Neuronal stem cell (in vitro differentiated cells): Measurements from ENCODE around the gene DNAJC9.

Experiments used
- DNase-seq: peaks from one replicate; pipeline ENCODE4 v3.0.0-alpha.2; 2013; ENCODE audit warnings: low spot score
- H2AFZ ChIP-seq: one replicate; pipeline ENCODE4 v1.6.1; 2013; ENCODE audit warnings: mild to moderate bottlenecking, low read length, inconsistent platforms
- H2AK5ac ChIP-seq: 2 replicates; pipeline ENCODE4 v1.6.1; 2013; ENCODE audit warnings: low read depth, mild to moderate bottlenecking, inconsistent platforms, low read length, moderate library complexity, mixed read lengths
- H2BK120ac ChIP-seq: 2 replicates; pipeline ENCODE4 v1.6.1; 2013; ENCODE audit warnings: low read depth, mild to moderate bottlenecking, inconsistent platforms, low read length, moderate library complexity, mixed read lengths
- H2BK12ac ChIP-seq: one replicate; pipeline ENCODE4 v1.6.1; 2013; ENCODE audit warnings: low read length, inconsistent platforms
- H2BK15ac ChIP-seq: 2 replicates; pipeline ENCODE4 v1.6.1; 2013; ENCODE audit warnings: mild to moderate bottlenecking, low read length, inconsistent platforms, mixed read lengths
- H2BK5ac ChIP-seq: one replicate; pipeline ENCODE4 v1.6.1; 2013; ENCODE audit warnings: inconsistent platforms, mild to moderate bottlenecking, low read length, moderate library complexity
- H3K14ac ChIP-seq: one replicate; pipeline ENCODE4 v1.6.1; 2013; ENCODE audit warnings: low read length, inconsistent platforms
- H3K18ac ChIP-seq: 2 replicates; pipeline ENCODE4 v1.6.1; 2013; ENCODE audit warnings: low read length, inconsistent platforms
- H3K23ac ChIP-seq: 2 replicates; pipeline ENCODE4 v1.6.1; 2013; ENCODE audit warnings: low read depth, mild to moderate bottlenecking, mixed read lengths, low read length, inconsistent platforms; ENCODE audit not compliant: poor library complexity
- H3K27ac ChIP-seq: replicated peaks from 3 replicates; pipeline ENCODE4 v1.5.1; 2013; ENCODE audit warnings: low read length, inconsistent platforms
- H3K27me3 ChIP-seq, 3 experiments: 2 replicates each; pipeline ENCODE4 v1.6.1; 2013; ENCODE audit warnings: low read length in 3 of 3, mild to moderate bottlenecking in 2 of 3, inconsistent platforms in 1 of 3, low read depth in 1 of 3, mixed read lengths in 1 of 3, moderate library complexity in 1 of 3; ENCODE audit not compliant: control insufficient read depth in 3 of 3, insufficient read depth in 3 of 3
- H3K36me3 ChIP-seq, 2 donors: replicated peaks in 1 of 2; 2 replicates each; pipeline ENCODE4 v1.6.1; 2013; ENCODE audit warnings: low read length in 2 of 2; ENCODE audit not compliant: control insufficient read depth in 2 of 2, insufficient read depth in 2 of 2
- H3K4ac ChIP-seq: 2 replicates; pipeline ENCODE4 v1.6.1; 2013; ENCODE audit warnings: inconsistent platforms, mild to moderate bottlenecking, low read length, moderate library complexity
- H3K4me1 ChIP-seq, 2 donors: 1 replicate in 1 of 2; 2 replicates in 1 of 2; pipeline ENCODE4 v1.6.1; 2013; ENCODE audit warnings: low read length in 2 of 2, low read depth in 1 of 2; ENCODE audit not compliant: control insufficient read depth in 2 of 2, insufficient read depth in 1 of 2
- H3K4me2 ChIP-seq: one replicate; pipeline ENCODE4 v1.6.1; 2013; ENCODE audit warnings: mild to moderate bottlenecking, low read length, inconsistent platforms; ENCODE audit not compliant: insufficient read depth, poor library complexity, severe bottlenecking
- H3K4me3 ChIP-seq, 2 donors: 2 replicates each; pipeline ENCODE4 v1.5.1; 2013; ENCODE audit warnings: low read length in 2 of 2, mild to moderate bottlenecking in 2 of 2, inconsistent platforms in 1 of 2, moderate library complexity in 1 of 2
- H3K79me1 ChIP-seq: one replicate; pipeline ENCODE4 v1.6.1; 2013; ENCODE audit warnings: low read depth, mild to moderate bottlenecking, inconsistent platforms, low read length, moderate library complexity
- H3K9ac ChIP-seq: one replicate; pipeline ENCODE4 v1.6.1; 2013; ENCODE audit warnings: mild to moderate bottlenecking, low read depth, low read length, inconsistent platforms; ENCODE audit not compliant: poor library complexity
- H3K9me3 ChIP-seq, 2 donors: replicated peaks in 1 of 2; 2 replicates each; pipeline versions ENCODE3 to v1.6.1; 2013; ENCODE audit warnings: low read length in 2 of 2, mild to moderate bottlenecking in 2 of 2, inconsistent platforms in 1 of 2, low read depth in 1 of 2, mixed read lengths in 1 of 2, moderate library complexity in 1 of 2; ENCODE audit not compliant: control insufficient read depth in 2 of 2, insufficient read depth in 1 of 2
- H4K8ac ChIP-seq: one replicate; pipeline ENCODE4 v1.6.1; 2013; ENCODE audit warnings: low read depth, mild to moderate bottlenecking, inconsistent platforms, low read length, moderate library complexity
- H4K91ac ChIP-seq: one replicate; pipeline ENCODE4 v1.6.1; 2013; ENCODE audit warnings: low read length, low read depth, mild to moderate bottlenecking, inconsistent platforms; ENCODE audit not compliant: poor library complexity
- WGBS, 2 donors: extraction: QIAGEN DNeasy Blood & Tissue Kit; methylation state at CpG; one replicate each; pipeline ENCODE4 v1.1.7; 2013; ENCODE audit warnings: missing lambda C conversion rate in 2 of 2, mixed read lengths in 1 of 2; ENCODE audit not compliant: insufficient read length in 2 of 2, insufficient replicate concordance in 1 of 2; ENCODE audit errors: extremely low coverage in 2 of 2; 5-methylcytosine and 5-hydroxymethylcytosine counted together

Gene DNAJC9

DNA sequence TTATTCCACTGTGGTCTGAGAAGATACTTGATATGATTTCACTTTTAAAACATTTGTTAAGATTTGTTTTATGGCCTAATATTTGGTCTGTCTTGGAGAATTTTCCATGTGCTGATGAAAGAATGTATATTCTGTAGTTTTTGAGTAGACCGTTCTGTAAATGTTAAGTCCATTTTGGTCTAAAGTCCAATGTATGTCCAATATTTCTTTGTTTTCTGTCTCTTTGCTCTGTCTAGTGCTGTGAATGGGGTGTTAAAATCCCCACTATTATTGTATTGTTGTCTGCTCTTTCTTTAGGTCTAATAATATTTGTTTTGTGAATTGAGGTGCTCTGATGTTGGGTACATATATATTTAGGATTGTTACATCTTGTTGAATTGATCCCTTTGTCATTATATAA, 31.3 kb downstream of the DNAJC9 start:
- no peak overlapping the region for H2AK5ac ChIP-seq
- no peak overlapping the region for H3K14ac ChIP-seq
- no peak overlapping the region for H2BK120ac ChIP-seq
- no peak overlapping the region for H2AFZ ChIP-seq
- H3K9me3 ChIP-seq: peaks cover 0 to 6% of the 10 kb centered on the region in 2 donors
- WGBS, 2 donors: no CpG with 5 or more reads among the region's 1 CpG
- H3K79me1 ChIP-seq: no peaks in the 10 kb centered on the region
- H3K4me3 ChIP-seq: no peak overlapping the region
- H3K23ac ChIP-seq: no peak overlapping the region
- no peak for DNase-seq
- no peak overlapping the region for H2BK12ac ChIP-seq
- H2BK5ac ChIP-seq: no peak overlapping the region
- H3K27ac ChIP-seq: no peak overlapping the region
- H2BK15ac ChIP-seq: no peak overlapping the region
- H3K27me3 ChIP-seq: no peaks in the 10 kb centered on the region
- no peak overlapping the region for H4K91ac ChIP-seq
- no peak overlapping the region for H3K4ac ChIP-seq
- H3K4me1 ChIP-seq: no peaks in the 10 kb centered on the region
- H3K36me3 ChIP-seq: peaks cover 6 to 67% of the 10 kb centered on the region in 2 donors
- H3K18ac ChIP-seq: no peak overlapping the region
- no peak overlapping the region for H3K4me2 ChIP-seq
- H3K9ac ChIP-seq: no peak overlapping the region
- no peak overlapping the region for H4K8ac ChIP-seq

DNA sequence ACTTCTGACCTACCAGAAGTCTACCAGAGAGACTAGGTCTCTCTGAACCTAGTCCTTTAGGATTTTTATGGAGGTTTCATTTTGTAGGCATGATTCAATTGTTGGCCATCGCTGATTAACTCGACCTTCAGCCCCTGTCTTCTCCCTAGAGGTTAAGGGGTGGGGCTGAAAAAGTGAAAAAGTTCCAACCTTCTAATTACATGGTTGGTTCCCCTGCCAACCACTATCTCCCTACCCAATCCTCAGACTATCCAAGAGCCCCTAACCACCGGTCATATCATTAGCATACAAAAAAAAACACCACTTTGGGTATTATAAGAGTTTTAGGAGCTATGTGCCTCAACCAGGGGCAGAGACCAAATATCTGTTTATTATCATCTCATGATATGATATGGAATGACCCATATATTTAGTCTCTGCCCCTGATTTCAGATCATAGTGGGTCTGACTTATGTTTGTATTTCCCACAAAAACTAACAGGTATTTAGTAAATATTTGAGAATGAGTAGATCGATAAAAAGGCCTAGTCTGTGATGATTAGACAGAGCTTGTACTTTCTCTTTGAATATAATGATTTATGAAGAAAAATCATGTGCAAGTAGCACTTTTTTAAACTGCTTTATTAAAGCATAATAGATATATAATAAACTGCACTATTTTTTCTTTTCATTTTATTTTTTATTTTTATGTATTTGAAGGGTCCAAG, 35.8 kb downstream of the DNAJC9 start:
- Histone ChIP-seq H3K4me2 (no peak overlapping the region), H2BK15ac (no peak overlapping the region), H3K79me1 (no peaks in the 10 kb centered on the region), H3K27ac (no peak overlapping the region), H4K8ac (no peak overlapping the region), H3K4me1 (no peaks in the 10 kb centered on the region), H3K4me3 (no peak overlapping the region), H4K91ac (no peak overlapping the region), H2BK12ac (no peak overlapping the region), H2AK5ac (no peak overlapping the region), H3K9ac (no peak overlapping the region), H2BK5ac (no peak overlapping the region), H3K23ac (no peak overlapping the region), H2BK120ac (no peak overlapping the region), H2AFZ (no peak overlapping the region), H3K14ac (no peak overlapping the region), H3K9me3 (peaks cover 0 to 3% of the 10 kb centered on the region in 2 donors), H3K18ac (no peak overlapping the region), H3K36me3 (peaks cover 4 to 64% of the 10 kb centered on the region in 2 donors), H3K4ac (no peak overlapping the region), H3K27me3 (no peaks in the 10 kb centered on the region)
- DNase-seq: no peak
- no CpG with 5 or more reads among the region's 4 CpGs for WGBS, 2 donors

DNA sequence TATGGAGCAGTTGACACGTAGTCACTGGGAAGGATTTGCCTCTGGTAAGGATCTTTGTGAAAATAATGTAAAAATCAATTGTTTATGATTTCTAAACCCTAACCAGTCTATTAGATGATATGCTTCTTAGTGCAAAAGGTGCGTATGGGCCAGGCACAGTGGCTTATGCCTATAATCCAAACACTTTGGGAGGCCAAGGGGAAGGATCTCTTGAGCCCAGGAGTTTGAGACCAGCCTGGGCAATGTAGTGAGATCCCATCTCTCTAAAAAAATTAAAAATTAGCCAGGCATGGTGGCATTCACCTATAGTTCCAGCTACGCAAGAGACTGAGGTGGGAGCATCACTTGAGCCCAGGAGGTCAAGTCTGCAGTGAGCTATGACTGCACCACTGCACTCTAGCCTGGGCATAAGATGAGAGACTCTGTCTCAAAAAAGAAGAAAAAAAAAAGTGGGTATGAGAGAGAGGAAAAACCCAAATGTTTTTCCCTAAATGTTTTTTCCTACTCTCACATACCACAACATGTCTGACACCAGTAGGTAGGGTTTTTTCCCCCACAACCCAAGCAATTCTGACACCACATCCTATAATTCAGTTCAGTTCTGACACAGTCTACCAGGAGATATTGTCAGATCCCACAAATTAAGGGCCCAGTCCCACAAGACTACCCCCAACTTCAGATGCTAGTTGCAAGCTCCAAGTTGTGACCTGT, 36.5 kb downstream of the DNAJC9 start:
- H3K9ac ChIP-seq: no peak overlapping the region
- H3K4me1 ChIP-seq: no peaks in the 10 kb centered on the region
- no peak overlapping the region for H3K4me3 ChIP-seq
- no peak overlapping the region for H2BK120ac ChIP-seq
- H2BK12ac ChIP-seq: no peak overlapping the region
- no peaks in the 10 kb centered on the region for H3K27me3 ChIP-seq
- no peak overlapping the region for H3K27ac ChIP-seq
- no peak overlapping the region for H3K18ac ChIP-seq
- H3K4ac ChIP-seq: no peak overlapping the region
- H3K36me3 ChIP-seq: peaks cover 4 to 57% of the 10 kb centered on the region in 2 donors
- no peak overlapping the region for H2BK15ac ChIP-seq
- no peak overlapping the region for H2AK5ac ChIP-seq
- H4K91ac ChIP-seq: no peak overlapping the region
- no peak for DNase-seq
- H4K8ac ChIP-seq: no peak overlapping the region
- H2AFZ ChIP-seq: no peak overlapping the region
- no peak overlapping the region for H3K4me2 ChIP-seq
- no peak overlapping the region for H3K14ac ChIP-seq
- no CpG with 5 or more reads among the region's 3 CpGs for WGBS, 2 donors
- no peak overlapping the region for H3K23ac ChIP-seq
- H3K9me3 ChIP-seq: peaks cover 0 to 9% of the 10 kb centered on the region in 2 donors
- H3K79me1 ChIP-seq: no peaks in the 10 kb centered on the region
- no peak overlapping the region for H2BK5ac ChIP-seq

DNA sequence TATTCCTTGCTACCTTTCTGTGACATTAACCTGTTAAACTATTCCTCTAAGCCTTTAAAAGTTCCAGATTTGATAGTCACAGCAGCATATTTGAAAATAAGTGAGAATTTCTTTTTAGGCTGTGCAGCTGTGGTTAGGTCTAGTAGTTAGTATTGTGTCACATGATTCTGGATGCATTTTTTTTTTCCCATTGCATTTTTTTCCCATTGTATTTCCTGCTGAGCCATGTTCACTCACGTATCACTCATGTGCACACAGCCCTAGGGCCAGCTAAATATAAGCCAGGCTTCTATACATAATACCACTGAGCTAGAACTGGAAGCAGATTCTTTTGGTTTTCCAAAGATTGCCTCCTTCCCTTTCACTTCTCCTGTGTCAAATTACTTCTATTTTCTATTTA, 37.4 kb downstream of the DNAJC9 start:
- H3K23ac ChIP-seq: no peak overlapping the region
- no peak overlapping the region for H3K4me2 ChIP-seq
- no peak overlapping the region for H2AFZ ChIP-seq
- H3K4me1 ChIP-seq: no peaks in the 10 kb centered on the region
- WGBS, 2 donors: no CpG with 5 or more reads among the region's 1 CpG
- H3K27me3 ChIP-seq: no peaks in the 10 kb centered on the region
- H3K14ac ChIP-seq: no peak overlapping the region
- H2BK12ac ChIP-seq: no peak overlapping the region
- H2BK5ac ChIP-seq: no peak overlapping the region
- H2BK15ac ChIP-seq: no peak overlapping the region
- no peak overlapping the region for H3K4ac ChIP-seq
- no peaks in the 10 kb centered on the region for H3K79me1 ChIP-seq
- no peak overlapping the region for H3K9ac ChIP-seq
- DNase-seq: no peak
- H3K18ac ChIP-seq: no peak overlapping the region
- H4K8ac ChIP-seq: no peak overlapping the region
- no peak overlapping the region for H3K27ac ChIP-seq
- H3K36me3 ChIP-seq: peaks cover 4 to 56% of the 10 kb centered on the region in 2 donors
- no peak overlapping the region for H4K91ac ChIP-seq
- H2BK120ac ChIP-seq: no peak overlapping the region
- peaks cover 0 to 9% of the 10 kb centered on the region in 2 donors for H3K9me3 ChIP-seq
- no peak overlapping the region for H2AK5ac ChIP-seq
- no peak overlapping the region for H3K4me3 ChIP-seq
